Tibial nerve (tissue), 4 donors: Measurements from ENCODE around the gene ZNF217. TPM values are rescaled to one million over a fixed set of nuclear protein-coding genes. Genes with fewer than 3 reads are reported as not detected.
"Not testable (repeated sequence)": the region's sequence is repeated elsewhere in the genome, so short reads cannot be mapped to it uniquely, and the experiment has no call there.

ENCODE experiments used
- DNase-seq, 2 donors: peaks; one replicate each; pipeline ENCODE4 v3.0.0-alpha.2; 2019; ENCODE audit warnings: low spot score in 2 of 2
- H3K27ac ChIP-seq, 4 donors: fragments of 200-600 bp; sonication (generic) in 3 of 4; one replicate each; pipeline ENCODE4 v1.5.1; 2017 to 2019; ENCODE audit warnings: mild to moderate bottlenecking in 1 of 4
- H3K27me3 ChIP-seq, 2 donors: fragments of 200-600 bp; sonication (generic) in 1 of 2; one replicate each; pipeline versions ENCODE4 v1.5.1 to v1.6.0; 2017 to 2019
- H3K36me3 ChIP-seq, 3 donors: fragments of 200-600 bp; sonication (generic); one replicate each; pipeline ENCODE4 v1.5.1; 2018 to 2019
- H3K4me1 ChIP-seq, 4 donors: fragments of 200-600 bp; sonication (generic) in 3 of 4; one replicate each; pipeline ENCODE4 v1.5.1; 2017 to 2019
- H3K4me3 ChIP-seq, 4 donors: fragments of 200-600 bp; sonication (generic) in 3 of 4; one replicate each; pipeline ENCODE4 v1.5.1; 2017 to 2019; ENCODE audit warnings: mild to moderate bottlenecking in 1 of 4, moderate library complexity in 1 of 4
- H3K9me3 ChIP-seq, 4 donors: fragments of 200-600 bp; sonication (generic) in 3 of 4; one replicate each; pipeline ENCODE4 v1.5.1; 2017 to 2019
- EP300 ChIP-seq, 2 donors: sonication (generic); formaldehyde crosslinking; IDR thresholded peaks; one replicate each; pipeline ENCODE4 v1.6.1; 2017; ENCODE audit warnings: antibody characterized with exemption in 2 of 2, mild to moderate bottlenecking in 1 of 2
- POLR2A ChIP-seq, 2 donors: fragments of 450-650 bp; IDR thresholded peaks; one replicate each; pipeline ENCODE4 v1.6.1; 2017; ENCODE audit warnings: antibody characterized with exemption in 2 of 2, mild to moderate bottlenecking in 2 of 2, moderate library complexity in 2 of 2
- WGBS, 2 donors: methylation state at CpG; one replicate each; pipeline ENCODE4 v1.1.5; 2018; 5-methylcytosine and 5-hydroxymethylcytosine counted together
- small RNA-seq: library from RNA; depleted of rRNA; stranded (forward); fragments of <200 nt; gene quantifications from one replicate; pipeline ENCODE3, GENCODE V24; 2016
- total RNA-seq, 4 donors: library from RNA; depleted of rRNA; stranded (reverse); fragments of >200 nt; gene quantifications; one replicate each; pipeline ENCODE4 v1.1.0, GENCODE V29; 2016
- TF ChIP-seq, protein P1 (sequence below), 5 experiments: fragments of 200-600 bp in 3 of 5; fragments of 450-650 bp in 2 of 5; sonication (generic) in 3 of 5; IDR thresholded peaks; one replicate each; pipeline ENCODE4 v1.5.1; 2016 to 2019; ENCODE audit warnings: antibody characterized with exemption in 5 of 5, mild to moderate bottlenecking in 3 of 5, moderate library complexity in 2 of 5

The ZNF217 gene
- total RNA-seq, 4 donors from 2014 or later, result 21.4 to 24.3 (median 23.1) TPM

DNA sequence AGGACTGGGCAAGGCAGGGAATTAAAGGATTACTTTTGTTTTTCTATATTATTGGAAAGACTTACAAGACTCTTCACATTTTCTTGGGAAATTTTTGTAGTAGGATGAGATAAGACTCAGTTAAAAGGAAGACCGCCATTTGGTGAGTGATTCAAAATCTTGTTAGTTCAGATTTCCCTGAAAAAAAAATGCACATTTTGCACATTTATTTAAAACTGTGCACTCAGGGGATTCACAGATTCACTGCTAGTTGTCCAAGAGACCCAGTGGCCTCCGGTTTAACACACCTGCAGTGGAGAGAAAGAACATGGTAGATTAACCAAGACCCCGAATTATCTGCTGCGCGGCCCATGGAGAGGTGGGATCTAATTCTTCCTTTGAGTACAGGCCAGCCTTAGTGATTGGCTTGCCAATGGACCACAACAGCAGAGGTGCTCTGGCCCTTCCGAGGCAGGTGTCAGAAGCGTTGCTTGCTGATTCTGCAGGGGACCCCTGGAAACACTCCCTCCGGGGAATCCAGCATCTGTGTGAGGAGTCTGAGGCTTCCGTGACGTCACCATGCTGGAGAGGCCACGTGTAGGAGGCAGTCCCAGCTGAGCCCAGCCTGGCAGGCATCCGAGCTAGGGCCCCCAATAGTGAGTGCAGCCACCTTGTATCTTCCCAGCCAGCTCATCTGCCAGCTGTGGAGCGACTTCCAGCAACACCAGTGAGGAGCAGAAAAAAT is 68.9 kb downstream of the ZNF217 start:
- WGBS, 2 donors, result 80 to 81% methylated on average over 11 to 13 of the region's 13 CpGs
- Histone ChIP-seq H3K4me3 (no peak overlapping the region), H3K4me1 (no peaks in the 10 kb centered on the region), H3K36me3 (no peaks in the 10 kb centered on the region), H3K27me3 (no peaks in the 10 kb centered on the region), H3K9me3 (no peaks in the 10 kb centered on the region), H3K27ac (no peak overlapping the region)
- DNase-seq, result no peak
- TF ChIP-seq, protein P1, sequence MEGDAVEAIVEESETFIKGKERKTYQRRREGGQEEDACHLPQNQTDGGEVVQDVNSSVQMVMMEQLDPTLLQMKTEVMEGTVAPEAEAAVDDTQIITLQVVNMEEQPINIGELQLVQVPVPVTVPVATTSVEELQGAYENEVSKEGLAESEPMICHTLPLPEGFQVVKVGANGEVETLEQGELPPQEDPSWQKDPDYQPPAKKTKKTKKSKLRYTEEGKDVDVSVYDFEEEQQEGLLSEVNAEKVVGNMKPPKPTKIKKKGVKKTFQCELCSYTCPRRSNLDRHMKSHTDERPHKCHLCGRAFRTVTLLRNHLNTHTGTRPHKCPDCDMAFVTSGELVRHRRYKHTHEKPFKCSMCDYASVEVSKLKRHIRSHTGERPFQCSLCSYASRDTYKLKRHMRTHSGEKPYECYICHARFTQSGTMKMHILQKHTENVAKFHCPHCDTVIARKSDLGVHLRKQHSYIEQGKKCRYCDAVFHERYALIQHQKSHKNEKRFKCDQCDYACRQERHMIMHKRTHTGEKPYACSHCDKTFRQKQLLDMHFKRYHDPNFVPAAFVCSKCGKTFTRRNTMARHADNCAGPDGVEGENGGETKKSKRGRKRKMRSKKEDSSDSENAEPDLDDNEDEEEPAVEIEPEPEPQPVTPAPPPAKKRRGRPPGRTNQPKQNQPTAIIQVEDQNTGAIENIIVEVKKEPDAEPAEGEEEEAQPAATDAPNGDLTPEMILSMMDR (IDR thresholded peaks at IDR 0.05), result no peak
- TF ChIP-seq POLR2A (IDR thresholded peaks at IDR 0.05), result no peak
- no peak for TF ChIP-seq EP300 (IDR thresholded peaks at IDR 0.05)

DNA sequence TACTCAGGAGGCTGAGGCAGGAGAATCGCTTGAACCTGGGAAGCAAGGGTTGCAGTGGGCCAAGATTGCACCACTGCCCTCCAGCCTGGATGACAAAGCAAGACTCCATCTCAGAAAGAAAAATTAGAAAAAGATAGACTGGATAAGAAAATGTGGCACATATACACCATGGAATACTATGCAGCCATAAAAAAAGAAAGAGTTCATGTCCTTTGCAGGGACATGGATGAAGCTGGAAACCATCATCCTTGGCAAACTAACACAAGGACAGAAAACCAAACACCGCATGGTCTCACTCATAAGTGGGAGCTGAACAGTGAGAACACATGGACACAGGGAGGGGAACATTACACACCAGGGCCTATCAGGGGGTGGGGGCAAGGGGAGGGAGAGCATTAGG is 70.0 kb downstream of the ZNF217 start:
- not testable (repeated sequence) for DNase-seq, H3K27ac ChIP-seq, H3K27me3 ChIP-seq, H3K36me3 ChIP-seq, H3K9me3 ChIP-seq, H3K4me3 ChIP-seq, H3K4me1 ChIP-seq
- 96 to 97% methylated on average over 2 of the region's 2 CpGs for WGBS, 2 donors

DNA sequence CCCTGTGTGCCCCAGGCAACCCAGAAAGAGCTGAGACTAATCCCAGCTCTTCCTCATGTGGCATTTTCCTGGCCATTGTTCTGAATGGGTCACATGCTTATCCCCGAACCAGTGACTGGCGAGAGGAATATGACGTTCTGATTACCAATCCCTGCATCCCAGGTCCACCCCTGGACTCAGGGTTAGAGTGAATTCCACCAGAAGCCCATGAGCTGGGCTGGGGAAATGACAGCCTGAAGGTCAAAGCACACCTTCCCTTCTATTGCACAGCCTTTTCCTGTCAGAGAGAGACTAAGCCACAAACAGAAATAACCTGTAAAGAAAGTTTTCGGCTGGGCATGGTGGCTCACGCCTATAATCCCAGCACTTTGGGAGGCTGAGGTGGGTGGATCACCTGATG is 70.9 kb downstream of the ZNF217 start:
- TF ChIP-seq POLR2A (IDR thresholded peaks at IDR 0.05) (no peak), EP300 (IDR thresholded peaks at IDR 0.05) (no peak)
- TF ChIP-seq, protein P1 (IDR thresholded peaks at IDR 0.05), result no peak

DNA sequence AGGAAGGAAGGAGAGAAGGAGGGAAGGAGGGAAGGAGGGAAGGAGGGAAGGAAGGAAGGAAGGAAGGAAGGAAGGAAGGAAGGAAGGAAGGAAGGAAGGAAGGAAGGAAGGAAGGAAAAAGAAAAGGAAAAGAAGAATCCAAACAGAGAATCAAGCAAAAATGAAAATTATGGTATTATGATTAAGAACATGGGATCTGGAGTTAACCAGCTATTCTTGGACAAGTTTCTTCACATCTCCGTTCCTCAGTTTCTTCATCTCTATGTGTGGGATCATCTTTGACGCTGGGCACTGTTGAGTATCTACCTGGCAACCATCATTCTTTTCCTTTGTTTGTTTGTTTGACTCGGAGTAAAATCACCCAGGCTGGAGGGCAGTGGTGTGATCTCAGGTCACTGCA is 71.6 kb downstream of the ZNF217 start:
- no peak overlapping the region for H3K4me3 ChIP-seq
- 85 to 88% methylated on average over 3 of the region's 3 CpGs for WGBS, 2 donors
- no peaks in the 10 kb centered on the region for H3K27me3 ChIP-seq
- H3K9me3 ChIP-seq, result no peaks in the 10 kb centered on the region
- H3K27ac ChIP-seq, result no peak overlapping the region
- H3K36me3 ChIP-seq, result no peaks in the 10 kb centered on the region
- no peaks in the 10 kb centered on the region for H3K4me1 ChIP-seq
- TF ChIP-seq, protein P1 (IDR thresholded peaks at IDR 0.05), result no peak
- no peak for TF ChIP-seq POLR2A (IDR thresholded peaks at IDR 0.05)
- no peak for TF ChIP-seq EP300 (IDR thresholded peaks at IDR 0.05)
- no peak for DNase-seq

More for the DNA sequence above, 70.9 kb downstream of the ZNF217 start:
- Histone ChIP-seq H3K4me1 (no peaks in the 10 kb centered on the region), H3K4me3 (no peak overlapping the region), H3K36me3 (no peaks in the 10 kb centered on the region), H3K27me3 (no peaks in the 10 kb centered on the region), H3K27ac (no peak overlapping the region), H3K9me3 (no peaks in the 10 kb centered on the region)
- DNase-seq, result no peak
- WGBS, 2 donors, result 82 to 86% methylated on average over 5 of the region's 5 CpGs

DNA sequence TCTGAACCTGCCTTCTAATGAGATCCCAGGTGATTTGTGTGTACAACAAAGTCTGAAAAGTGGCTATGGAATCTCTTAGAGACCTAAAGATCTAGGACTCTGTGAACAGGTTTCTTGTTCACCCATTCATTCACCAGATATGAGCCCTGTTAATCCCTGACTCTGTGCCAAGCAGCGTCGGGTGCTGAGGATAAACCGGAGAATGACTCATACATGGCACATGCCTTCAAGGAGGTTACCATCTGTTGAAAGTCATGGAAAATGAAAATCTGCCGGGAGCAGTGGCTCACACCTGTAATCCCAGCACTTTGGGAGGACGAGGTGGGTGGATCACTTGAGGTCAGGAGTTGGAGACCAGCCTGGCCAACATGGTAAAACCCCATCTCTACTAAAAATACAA is 72.2 kb downstream of the ZNF217 start:
- H3K4me3 ChIP-seq, H3K27me3 ChIP-seq, H3K36me3 ChIP-seq, H3K4me1 ChIP-seq, H3K9me3 ChIP-seq, DNase-seq, H3K27ac ChIP-seq: not testable (repeated sequence)
- WGBS, 2 donors, result 69 to 71% methylated on average over 5 of the region's 5 CpGs

DNA sequence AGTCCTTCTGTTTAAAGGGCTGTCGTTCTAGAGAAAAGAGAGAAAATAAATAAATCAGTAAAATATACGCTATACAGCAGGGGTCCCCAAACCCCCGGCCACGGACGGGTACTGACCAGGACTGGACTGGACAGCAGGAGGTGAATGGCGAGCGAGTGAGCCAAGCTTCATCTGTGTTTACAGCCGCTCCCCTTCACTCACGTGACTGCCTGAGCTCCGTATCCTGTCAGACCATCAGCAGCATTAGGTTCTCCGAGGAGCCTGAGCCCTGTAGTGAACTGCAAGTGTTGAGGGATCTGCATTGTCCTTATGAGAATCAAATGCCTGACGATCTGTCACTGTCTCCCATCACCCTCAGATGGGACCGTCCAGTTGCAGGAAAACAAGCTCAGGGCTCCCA is 76.5 kb downstream of the ZNF217 start:
- Histone ChIP-seq H3K27me3 (no peaks in the 10 kb centered on the region), H3K4me3 (no peak overlapping the region), H3K27ac (no peak overlapping the region), H3K36me3 (no peaks in the 10 kb centered on the region), H3K4me1 (no peaks in the 10 kb centered on the region), H3K9me3 (no peaks in the 10 kb centered on the region)
- DNase-seq, result no peak
- TF ChIP-seq POLR2A (IDR thresholded peaks at IDR 0.05) (no peak), EP300 (IDR thresholded peaks at IDR 0.05) (no peak)
- TF ChIP-seq, protein P1 (IDR thresholded peaks at IDR 0.05), result no peak
- 69 to 71% methylated on average over 13 of the region's 13 CpGs for WGBS, 2 donors

Small RNAs within 50 kb of the gene (small RNA-seq; reads per million reads assigned to genes)
- gene RF00019, result not detected
